WTC11 (cell line): Measurements from ENCODE around the gene SNX9.

Experiments used
- ATF1 ChIP-seq: sonication (generic); formaldehyde crosslinking; IDR thresholded peaks from 2 replicates; pipeline ENCODE4 v1.8.1; 2023; ENCODE audit warnings: mild to moderate bottlenecking, moderate library complexity, missing genetic modification reagents
- CBFB ChIP-seq: sonication (generic); formaldehyde crosslinking; IDR thresholded peaks from 2 replicates; pipeline ENCODE4 v1.8.1; 2022; ENCODE audit warnings: mild to moderate bottlenecking, low read depth, missing genetic modification reagents
- CREB1 ChIP-seq: sonication (generic); formaldehyde crosslinking; IDR thresholded peaks from 2 replicates; pipeline ENCODE4 v1.8.0; 2023; ENCODE audit warnings: mild to moderate bottlenecking, missing genetic modification reagents
- CTCF ChIP-seq: fragments of 200-600 bp; IDR thresholded peaks from 2 replicates; pipeline ENCODE4 v1.8.0; 2022; ENCODE audit warnings: antibody characterized with exemption
- E2F4 ChIP-seq: sonication (generic); formaldehyde crosslinking; IDR thresholded peaks from 2 replicates; pipeline ENCODE4 v1.8.1; 2022; ENCODE audit warnings: low read depth, mild to moderate bottlenecking, moderate library complexity, missing genetic modification reagents, borderline replicate concordance
- ESRRA ChIP-seq: sonication (generic); formaldehyde crosslinking; IDR thresholded peaks from 2 replicates; pipeline ENCODE4 v1.8.1; 2022; ENCODE audit warnings: mild to moderate bottlenecking, missing genetic modification reagents, borderline replicate concordance
- FOXP1 ChIP-seq: sonication (generic); formaldehyde crosslinking; IDR thresholded peaks from 2 replicates; pipeline ENCODE4 v1.8.0; 2022; ENCODE audit warnings: missing genetic modification reagents, mild to moderate bottlenecking, moderate library complexity, borderline replicate concordance
- MLX ChIP-seq: sonication (generic); formaldehyde crosslinking; IDR thresholded peaks from 2 replicates; pipeline ENCODE4 v1.8.1; 2023; ENCODE audit warnings: mild to moderate bottlenecking, missing genetic modification reagents, moderate library complexity
- NFE2L1 ChIP-seq: sonication (generic); formaldehyde crosslinking; IDR thresholded peaks from 2 replicates; pipeline ENCODE4 v1.8.1; 2023; ENCODE audit warnings: missing genetic modification reagents
- USF2 ChIP-seq: sonication (generic); formaldehyde crosslinking; IDR thresholded peaks from 2 replicates; pipeline ENCODE4 v1.8.1; 2023; ENCODE audit warnings: mild to moderate bottlenecking, missing genetic modification reagents, moderate library complexity
- ZBTB21 ChIP-seq: sonication (generic); formaldehyde crosslinking; IDR thresholded peaks from 2 replicates; pipeline ENCODE4 v1.8.1; 2023; ENCODE audit warnings: mild to moderate bottlenecking, missing genetic modification reagents, borderline replicate concordance
- ZNF232 ChIP-seq: sonication (generic); formaldehyde crosslinking; IDR thresholded peaks from 2 replicates; pipeline ENCODE4 v1.8.0; 2022; ENCODE audit warnings: mild to moderate bottlenecking, missing genetic modification reagents
- ZSCAN18 ChIP-seq: fragments of 250-450 bp; sonication (Bioruptor Pico); IDR thresholded peaks from 2 replicates; pipeline ENCODE4 v2.1.2; 2022; ENCODE audit warnings: mild to moderate bottlenecking, moderate library complexity

- TF ChIP-seq ZSCAN18 (CRISPR knock-in tag) (no peak), CTCF (no peak), USF2 (CRISPR knock-in tag) (no peak), MLX (no peak), FOXP1 (CRISPR knock-in tag) (no peak), CREB1 (no peak), E2F4 (CRISPR knock-in tag) (no peak), ZBTB21 (CRISPR knock-in tag) (no peak), ATF1 (CRISPR knock-in tag) (no peak), ZNF232 (CRISPR knock-in tag) (no peak), ESRRA (CRISPR knock-in tag) (no peak), CBFB (CRISPR knock-in tag) (no peak), NFE2L1 (CRISPR knock-in tag) (no peak)
These were observed 133.2 kb downstream of the SNX9 start for GRCh38 chr6:157956171-157956730.
